Loucy (cell line): ENCODE data around the gene FLNA.

Experiments
- H2AFZ ChIP-seq: fragments of 200-600 bp; sonication (generic); 2 replicates; pipeline ENCODE4 v1.6.0; 2016; ENCODE audit warnings: antibody characterized with exemption, mild to moderate bottlenecking, low read length, moderate library complexity
- H3F3A ChIP-seq: fragments of 200-600 bp; 2 replicates; pipeline ENCODE4 v1.6.0; 2016; ENCODE audit warnings: antibody characterized with exemption, low read depth, mild to moderate bottlenecking
- H3K27me3 ChIP-seq: fragments of 200-600 bp; sonication (generic); 2 replicates; pipeline ENCODE4 v1.6.1; 2014; ENCODE audit warnings: low read length, mild to moderate bottlenecking; ENCODE audit not compliant: insufficient read depth, poor library complexity, severe bottlenecking
- H3K36me3 ChIP-seq: fragments of 200-600 bp; sonication (generic); 2 replicates; pipeline ENCODE4 v1.6.1; 2016; ENCODE audit warnings: low read length; ENCODE audit not compliant: insufficient read depth
- H3K4me1 ChIP-seq: fragments of 200-600 bp; sonication (generic); 2 replicates; pipeline ENCODE4 v1.5.1; 2014; ENCODE audit warnings: low read length, mild to moderate bottlenecking; ENCODE audit not compliant: insufficient read depth, poor library complexity, severe bottlenecking
- H3K4me2 ChIP-seq: fragments of 200-600 bp; sonication (generic); 2 replicates; pipeline ENCODE4 v1.6.0; 2014; ENCODE audit warnings: antibody characterized with exemption, low read length, low read depth, mild to moderate bottlenecking; ENCODE audit not compliant: poor library complexity, severe bottlenecking
- H3K4me3 ChIP-seq: fragments of 200-600 bp; sonication (generic); 2 replicates; pipeline ENCODE4 v1.5.1; 2014; ENCODE audit warnings: low read length, mild to moderate bottlenecking, mixed read lengths; ENCODE audit not compliant: poor library complexity, severe bottlenecking
- H3K79me2 ChIP-seq: fragments of 200-600 bp; sonication (generic); 2 replicates; pipeline ENCODE4 v1.6.1; 2014; ENCODE audit warnings: low read length; ENCODE audit not compliant: insufficient read depth
- H3K9ac ChIP-seq: fragments of 200-600 bp; sonication (generic); 2 replicates; pipeline ENCODE4 v1.6.0; 2014; ENCODE audit warnings: mild to moderate bottlenecking, low read depth, low read length, moderate library complexity; ENCODE audit not compliant: poor library complexity, severe bottlenecking
- H3K9me2 ChIP-seq: fragments of 200-600 bp; sonication (generic); replicated peaks from 2 replicates; pipeline ENCODE4 v1.6.1; 2016; ENCODE audit warnings: low read depth, low read length, mixed read lengths
- H3K9me3 ChIP-seq: fragments of 200-600 bp; sonication (generic); 2 replicates; pipeline ENCODE4 v1.6.1; 2014; ENCODE audit warnings: mild to moderate bottlenecking, antibody characterized with exemption, low read length, low read depth; ENCODE audit not compliant: insufficient read depth
- H4K20me1 ChIP-seq: fragments of 200-600 bp; sonication (generic); 2 replicates; pipeline ENCODE4 v1.6.0; 2014; ENCODE audit warnings: antibody characterized with exemption, low read length, mild to moderate bottlenecking; ENCODE audit not compliant: insufficient read depth, poor library complexity, severe bottlenecking
- EZH2phosphoT487 ChIP-seq: fragments of 200-600 bp; IDR thresholded peaks from 2 replicates; pipeline ENCODE4 v1.6.1; 2018; ENCODE audit warnings: antibody characterized with exemption, mild to moderate bottlenecking, moderate library complexity, borderline replicate concordance
- TF ChIP-seq, protein P1 (sequence below): fragments of 200-600 bp; sonication (generic); conservative IDR thresholded peaks from 2 replicates; pipeline ENCODE4 v1.5.1; 2014; ENCODE audit warnings: mild to moderate bottlenecking, antibody characterized with exemption, low read length

The FLNA gene

DNA sequence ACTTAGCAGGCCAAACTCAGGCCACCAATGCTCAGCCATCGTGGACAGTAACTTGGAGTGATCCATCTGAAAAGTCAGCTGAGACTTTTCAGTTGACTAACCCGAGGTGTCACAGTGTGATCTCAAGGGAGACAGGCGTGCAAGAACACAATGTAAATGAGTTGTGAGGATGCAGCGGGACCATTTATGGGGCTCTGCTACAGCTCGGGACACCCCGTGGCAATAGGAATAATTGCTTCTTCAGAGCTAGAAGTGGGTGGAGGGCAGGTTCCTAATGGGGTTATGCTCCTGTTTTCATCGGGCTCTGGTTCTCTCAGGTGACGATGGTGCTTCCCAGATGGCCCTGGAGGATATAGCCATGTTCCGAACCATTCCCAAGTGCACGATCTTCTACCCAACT lies 51.5 kb downstream of the FLNA start:
- Histone ChIP-seq H3K9me2 (no peaks in the 10 kb centered on the region), H3K36me3 (no peaks in the 10 kb centered on the region), H3K4me3 (no peak overlapping the region), H3K4me1 (peaks cover 15% of the 10 kb centered on the region), H3K79me2 (no peaks in the 10 kb centered on the region), H3K9ac (no peak overlapping the region), H3K9me3 (no peaks in the 10 kb centered on the region), H2AFZ (no peak overlapping the region), H4K20me1 (no peaks in the 10 kb centered on the region), H3K27me3 (no peaks in the 10 kb centered on the region), H3F3A (no peaks in the 10 kb centered on the region), H3K4me2 (no peak overlapping the region)
- no peak for TF ChIP-seq EZH2phosphoT487
- TF ChIP-seq, protein P1, sequence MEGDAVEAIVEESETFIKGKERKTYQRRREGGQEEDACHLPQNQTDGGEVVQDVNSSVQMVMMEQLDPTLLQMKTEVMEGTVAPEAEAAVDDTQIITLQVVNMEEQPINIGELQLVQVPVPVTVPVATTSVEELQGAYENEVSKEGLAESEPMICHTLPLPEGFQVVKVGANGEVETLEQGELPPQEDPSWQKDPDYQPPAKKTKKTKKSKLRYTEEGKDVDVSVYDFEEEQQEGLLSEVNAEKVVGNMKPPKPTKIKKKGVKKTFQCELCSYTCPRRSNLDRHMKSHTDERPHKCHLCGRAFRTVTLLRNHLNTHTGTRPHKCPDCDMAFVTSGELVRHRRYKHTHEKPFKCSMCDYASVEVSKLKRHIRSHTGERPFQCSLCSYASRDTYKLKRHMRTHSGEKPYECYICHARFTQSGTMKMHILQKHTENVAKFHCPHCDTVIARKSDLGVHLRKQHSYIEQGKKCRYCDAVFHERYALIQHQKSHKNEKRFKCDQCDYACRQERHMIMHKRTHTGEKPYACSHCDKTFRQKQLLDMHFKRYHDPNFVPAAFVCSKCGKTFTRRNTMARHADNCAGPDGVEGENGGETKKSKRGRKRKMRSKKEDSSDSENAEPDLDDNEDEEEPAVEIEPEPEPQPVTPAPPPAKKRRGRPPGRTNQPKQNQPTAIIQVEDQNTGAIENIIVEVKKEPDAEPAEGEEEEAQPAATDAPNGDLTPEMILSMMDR = no peak

DNA sequence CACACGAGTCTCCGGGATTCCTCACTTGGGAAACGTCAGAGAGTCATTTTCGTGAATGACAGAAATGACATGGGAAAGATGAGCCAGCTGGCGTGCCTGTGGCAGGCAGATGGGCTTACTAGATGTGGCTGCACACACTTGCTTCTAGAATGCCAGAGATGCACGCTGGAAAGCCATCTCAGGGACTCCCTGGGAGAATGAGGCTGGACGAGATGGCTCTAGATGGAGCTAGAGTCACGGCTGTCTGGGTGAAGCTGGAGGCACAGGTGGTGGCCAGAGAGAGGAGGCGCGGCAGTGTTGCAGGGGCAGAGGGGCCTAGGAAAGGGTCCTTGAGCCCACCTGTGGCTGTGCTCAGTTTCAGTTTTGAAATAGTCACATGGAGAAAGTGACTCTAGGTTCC lies 52.8 kb downstream of the FLNA start:
- Histone ChIP-seq H3F3A (no peaks in the 10 kb centered on the region), H3K27me3 (no peaks in the 10 kb centered on the region), H3K9ac (no peak overlapping the region), H3K79me2 (no peaks in the 10 kb centered on the region), H4K20me1 (no peaks in the 10 kb centered on the region), H2AFZ (no peak overlapping the region), H3K4me3 (no peak overlapping the region), H3K9me3 (no peaks in the 10 kb centered on the region), H3K4me2 (no peak overlapping the region), H3K4me1 (peaks cover 7% of the 10 kb centered on the region), H3K36me3 (no peaks in the 10 kb centered on the region), H3K9me2 (no peaks in the 10 kb centered on the region)
- TF ChIP-seq, protein P1 = no peak
- no peak for TF ChIP-seq EZH2phosphoT487

DNA sequence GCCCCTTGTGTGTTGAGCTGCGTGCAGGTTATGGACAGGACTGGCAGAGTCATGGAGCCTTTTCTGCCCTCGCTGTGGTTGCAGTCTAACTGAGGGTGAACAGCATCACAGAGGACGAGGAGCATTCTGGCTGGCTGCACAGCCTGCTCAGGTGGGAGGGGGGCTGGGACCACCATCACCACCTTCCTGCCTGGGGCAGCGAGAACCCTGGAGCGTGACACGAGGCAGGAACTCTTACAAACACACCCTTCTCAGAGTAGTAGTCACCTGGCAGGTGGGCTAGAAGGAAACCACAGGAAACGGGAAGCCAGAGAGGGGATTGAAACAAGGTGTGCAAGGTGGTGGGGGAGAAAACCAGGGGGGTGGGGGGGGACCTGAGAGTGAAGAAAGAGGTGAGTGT lies 53.3 kb downstream of the FLNA start:
- no peak overlapping the region for H3K4me2 ChIP-seq
- TF ChIP-seq, protein P1 = no peak
- TF ChIP-seq EZH2phosphoT487 = no peak
- H3K4me1 ChIP-seq = peaks cover 3% of the 10 kb centered on the region
- no peaks in the 10 kb centered on the region for H3F3A ChIP-seq
- H3K79me2 ChIP-seq = no peaks in the 10 kb centered on the region
- H3K9me3 ChIP-seq = no peaks in the 10 kb centered on the region
- no peak overlapping the region for H2AFZ ChIP-seq
- no peaks in the 10 kb centered on the region for H3K36me3 ChIP-seq
- no peaks in the 10 kb centered on the region for H4K20me1 ChIP-seq
- H3K9ac ChIP-seq = no peak overlapping the region
- no peak overlapping the region for H3K4me3 ChIP-seq
- H3K9me2 ChIP-seq = no peaks in the 10 kb centered on the region
- H3K27me3 ChIP-seq = no peaks in the 10 kb centered on the region
